ENCODE data around the gene KIAA1671. TPM values are rescaled to one million over a fixed set of nuclear protein-coding genes. Genes with fewer than 3 reads are reported as not detected.

Gene KIAA1671
- total RNA-seq, 1 donor from 2014 or later = 40.7 TPM

DNA sequence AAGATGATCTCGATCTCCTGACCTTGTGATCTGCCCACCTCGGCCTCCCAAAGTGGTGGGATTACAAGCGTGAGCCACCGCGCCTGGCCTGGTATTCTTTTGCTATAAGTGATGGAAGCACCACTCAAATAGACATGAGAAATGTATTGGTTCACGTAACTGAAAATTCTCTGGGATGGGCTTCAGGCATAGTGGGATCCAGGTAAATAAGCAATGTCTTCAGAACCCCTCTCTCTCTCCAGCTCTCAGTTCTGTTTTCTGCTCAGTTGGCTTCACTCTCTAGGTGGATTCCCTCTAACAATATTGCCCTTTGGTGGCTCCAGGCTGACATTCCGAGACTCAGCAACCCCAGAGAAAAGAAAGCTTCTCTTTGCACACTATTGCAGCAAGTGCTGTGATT, 5.1 kb upstream of the KIAA1671 start:
- TF ChIP-seq, protein P1, sequence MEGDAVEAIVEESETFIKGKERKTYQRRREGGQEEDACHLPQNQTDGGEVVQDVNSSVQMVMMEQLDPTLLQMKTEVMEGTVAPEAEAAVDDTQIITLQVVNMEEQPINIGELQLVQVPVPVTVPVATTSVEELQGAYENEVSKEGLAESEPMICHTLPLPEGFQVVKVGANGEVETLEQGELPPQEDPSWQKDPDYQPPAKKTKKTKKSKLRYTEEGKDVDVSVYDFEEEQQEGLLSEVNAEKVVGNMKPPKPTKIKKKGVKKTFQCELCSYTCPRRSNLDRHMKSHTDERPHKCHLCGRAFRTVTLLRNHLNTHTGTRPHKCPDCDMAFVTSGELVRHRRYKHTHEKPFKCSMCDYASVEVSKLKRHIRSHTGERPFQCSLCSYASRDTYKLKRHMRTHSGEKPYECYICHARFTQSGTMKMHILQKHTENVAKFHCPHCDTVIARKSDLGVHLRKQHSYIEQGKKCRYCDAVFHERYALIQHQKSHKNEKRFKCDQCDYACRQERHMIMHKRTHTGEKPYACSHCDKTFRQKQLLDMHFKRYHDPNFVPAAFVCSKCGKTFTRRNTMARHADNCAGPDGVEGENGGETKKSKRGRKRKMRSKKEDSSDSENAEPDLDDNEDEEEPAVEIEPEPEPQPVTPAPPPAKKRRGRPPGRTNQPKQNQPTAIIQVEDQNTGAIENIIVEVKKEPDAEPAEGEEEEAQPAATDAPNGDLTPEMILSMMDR (IDR thresholded peaks at IDR 0.05) = no peak
- Histone ChIP-seq H3K27ac (no peak overlapping the region), H3K4me1 (peaks cover 4% of the 10 kb centered on the region), H3K4me3 (no peak overlapping the region), H3K36me3 (no peaks in the 10 kb centered on the region), H3K27me3 (ENCODE audit: low read depth) (no peaks in the 10 kb centered on the region), H3K9me3 (no peaks in the 10 kb centered on the region)
- DNase-seq = no peak
- intact Hi-C loops (cut with DNase I) = no loop called here
- ATAC-seq = no peak

DNA sequence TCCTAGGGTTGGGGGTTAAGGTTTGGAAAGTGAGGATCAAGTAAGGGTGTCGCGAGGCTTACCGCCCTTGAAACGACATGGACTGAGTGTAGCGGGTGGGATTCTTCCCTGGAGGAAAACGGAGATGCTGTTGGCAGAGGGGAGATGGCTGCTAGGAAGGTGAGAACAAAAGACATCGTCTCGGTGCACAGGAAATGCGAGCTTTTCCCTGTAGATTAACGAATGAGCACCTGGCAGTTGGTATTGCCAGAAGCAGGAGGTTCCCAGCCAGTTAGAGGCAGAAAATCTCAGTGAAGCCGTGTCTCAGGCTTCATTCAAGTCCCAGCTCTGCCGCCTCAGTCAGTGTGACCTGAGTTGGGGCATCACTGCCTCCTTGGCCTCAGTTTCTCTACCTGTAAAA, 4.6 kb upstream of the KIAA1671 start:
- Histone ChIP-seq H3K4me3 (no peak overlapping the region), H3K27ac (no peak overlapping the region), H3K36me3 (no peaks in the 10 kb centered on the region), H3K27me3 (ENCODE audit: low read depth) (peaks cover 3% of the 10 kb centered on the region), H3K9me3 (no peaks in the 10 kb centered on the region), H3K4me1 (peaks cover 4% of the 10 kb centered on the region)
- TF ChIP-seq, protein P1 (IDR thresholded peaks at IDR 0.05) = no peak
- intact Hi-C loops (cut with DNase I) = no loop called here
- ATAC-seq (no peak), DNase-seq (no peak)

DNA sequence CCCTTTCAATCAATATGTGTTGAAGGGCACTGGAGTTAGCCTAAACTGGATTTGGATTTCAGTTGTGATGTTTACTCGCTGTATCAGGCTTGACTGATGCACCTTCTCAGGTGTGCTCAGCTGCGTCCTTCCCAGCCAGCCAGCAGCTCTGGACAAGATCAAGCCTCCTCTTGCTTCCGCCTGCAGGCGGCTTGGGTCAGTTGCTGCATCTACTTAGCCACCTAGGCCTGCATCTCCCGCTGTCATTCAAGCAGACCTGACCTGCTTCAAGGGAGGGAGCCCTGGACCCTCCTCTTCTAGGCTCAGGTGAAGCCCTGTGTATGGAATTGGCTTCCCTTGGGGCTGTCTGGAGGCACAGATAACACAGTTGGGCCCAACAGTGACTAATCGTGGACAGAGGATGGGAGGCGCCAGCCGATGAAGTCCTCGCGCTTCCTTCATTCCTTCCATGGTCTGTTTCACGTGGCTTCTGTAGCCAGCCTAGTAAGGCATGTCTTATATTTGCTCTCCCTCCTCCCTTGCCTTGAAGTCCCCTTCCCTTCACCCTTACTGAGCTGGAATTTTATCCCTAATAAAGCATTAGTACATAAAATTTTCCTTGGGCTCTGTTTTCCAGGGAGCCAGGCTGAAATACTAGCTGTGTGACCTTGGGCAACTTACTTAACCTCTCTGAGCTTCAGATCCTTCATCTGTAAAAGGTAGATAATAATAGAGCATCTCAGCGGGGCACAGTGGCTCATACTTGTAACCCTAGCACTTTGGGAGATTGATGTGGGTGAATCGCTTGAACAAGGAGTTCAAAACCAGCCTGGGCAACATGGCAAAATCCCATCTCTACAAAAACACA, 3.9 kb upstream of the KIAA1671 start:
- H3K4me3 ChIP-seq = no peak overlapping the region
- no peak for DNase-seq
- peaks cover 10% of the 10 kb centered on the region for H3K27me3 ChIP-seq (ENCODE audit: low read depth)
- intact Hi-C loops (cut with DNase I) = no loop called here
- no peaks in the 10 kb centered on the region for H3K36me3 ChIP-seq
- no peak for ATAC-seq
- H3K9me3 ChIP-seq = no peaks in the 10 kb centered on the region
- no peak overlapping the region for H3K27ac ChIP-seq
- TF ChIP-seq, protein P1 (IDR thresholded peaks at IDR 0.05) = no peak
- peaks cover 9% of the 10 kb centered on the region for H3K4me1 ChIP-seq

DNA sequence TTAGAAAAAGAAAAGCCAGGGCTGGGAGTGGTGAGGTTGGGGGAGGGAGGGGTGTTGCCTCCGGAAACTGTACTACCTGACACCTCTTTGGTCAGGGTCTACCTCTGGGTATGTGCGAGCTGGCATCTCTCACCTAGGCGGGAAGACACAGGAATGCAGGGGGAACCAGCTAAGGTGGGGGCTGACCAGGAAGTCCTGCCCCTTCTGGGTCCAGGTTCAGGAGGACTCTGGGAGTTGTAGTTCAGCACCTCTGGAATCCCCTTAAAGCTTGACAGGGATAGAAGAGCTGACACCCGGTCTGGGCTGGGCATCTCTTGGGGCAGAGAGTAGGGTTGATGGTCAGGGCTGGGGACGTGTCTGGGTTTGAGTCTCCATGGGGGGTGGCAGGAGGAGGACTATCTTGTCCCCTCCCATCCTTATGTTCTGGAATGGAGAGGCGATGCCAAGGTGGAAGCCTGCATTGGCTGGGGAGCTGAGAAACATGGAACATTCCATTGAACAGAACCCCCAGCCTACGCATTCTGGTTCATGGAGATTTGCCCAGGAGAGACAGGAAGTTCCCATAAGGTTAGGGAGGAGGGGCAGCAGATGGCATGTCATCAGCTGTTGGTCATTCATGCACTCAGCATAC, 2.1 kb upstream of the KIAA1671 start:
- Histone ChIP-seq H3K36me3 (no peaks in the 10 kb centered on the region), H3K9me3 (no peaks in the 10 kb centered on the region), H3K27ac (no peak overlapping the region), H3K4me1 (peaks cover 24% of the 10 kb centered on the region), H3K4me3 (no peak overlapping the region), H3K27me3 (ENCODE audit: low read depth) (peaks cover 13% of the 10 kb centered on the region)
- DNase-seq (no peak), ATAC-seq (no peak)
- intact Hi-C loops (cut with DNase I) = loop anchor here (5.0 kb wide), 1 partner anchor 97 kb away; no protein-coding TSS in a partner anchor
- TF ChIP-seq, protein P1 (IDR thresholded peaks at IDR 0.05) = no peak

DNA sequence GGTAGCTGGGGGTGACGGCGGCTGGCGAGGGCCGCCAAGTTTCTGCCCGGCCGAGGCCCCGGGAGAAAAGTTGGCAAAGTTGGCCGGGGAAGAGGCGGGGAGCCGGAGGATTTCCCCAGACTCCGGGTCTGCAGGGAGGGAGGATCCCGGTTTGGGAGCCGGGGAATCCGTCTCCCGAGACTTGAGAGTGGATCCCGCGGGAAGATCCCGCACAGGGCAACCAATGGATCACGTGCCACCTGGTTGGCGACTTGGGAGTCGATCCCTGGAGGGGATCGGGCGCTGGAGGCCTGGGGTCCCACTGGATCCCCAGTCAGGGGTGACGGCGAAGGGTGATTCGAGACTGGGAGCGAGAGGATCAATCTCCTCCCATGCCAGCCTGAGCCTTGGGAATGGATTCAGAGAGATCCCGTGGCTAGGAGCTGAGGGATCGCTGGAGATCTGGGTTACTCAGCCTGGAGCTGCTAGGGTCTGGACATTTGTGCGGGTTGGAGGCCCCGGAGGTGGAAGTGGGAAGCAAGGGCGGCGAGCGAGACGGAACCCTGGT, 394 bp downstream of the KIAA1671 start:
- Histone ChIP-seq H3K27ac (peak overlapping the region; percentile 79), H3K4me1 (peaks cover 24% of the 10 kb centered on the region), H3K27me3 (ENCODE audit: low read depth) (peaks cover 13% of the 10 kb centered on the region), H3K36me3 (no peaks in the 10 kb centered on the region), H3K9me3 (no peaks in the 10 kb centered on the region), H3K4me3 (peak overlapping the region; percentile 79)
- peak; percentile 68 to 69 for ATAC-seq
- TF ChIP-seq, protein P1 (IDR thresholded peaks at IDR 0.05) = no peak
- DNase-seq = peak; percentile 76
- intact Hi-C loops (cut with DNase I) = loop anchor here (5.0 kb wide), 1 partner anchor 94 kb away; no protein-coding TSS in a partner anchor

All from lower lobe of right lung (tissue), 2 donors.